Myocyte (in vitro differentiated cells): ENCODE measurements around the gene FRMD8. TPM values are rescaled to one million over a fixed set of nuclear protein-coding genes. Genes with fewer than 3 reads are reported as not detected.

Source experiments
- DNase-seq: peaks from one replicate; pipeline ENCODE4 v3.0.0-alpha.2; 2012; ENCODE audit warnings: low read depth
- total RNA-seq: library from RNA; depleted of rRNA; stranded (reverse); fragments of >200 nt; gene quantifications from 2 replicates; pipeline ENCODE4 v1.2.3, GENCODE V29; 2014

Gene FRMD8
- total RNA-seq, 1 donor from 2014 or later = 49.1 TPM

- DNase-seq = peak; percentile 46
Observed at GRCh38 chr11:65434057-65434666, 47.7 kb downstream of the FRMD8 start.

- DNase-seq = no peak
Observed at GRCh38 chr11:65434667-65435410, 48.4 kb downstream of the FRMD8 start.

- peak; percentile 37 for DNase-seq
Observed at GRCh38 chr11:65435411-65435931, 49.0 kb downstream of the FRMD8 start.

GRCh38 chr11:65435981-65436411, 49.6 kb downstream of the FRMD8 start:
- DNase-seq = peak; percentile 34

- DNase-seq = peak; percentile 56
Observed at GRCh38 chr11:65436412-65437032, 50.1 kb downstream of the FRMD8 start.

GRCh38 chr11:65437436-65438227, 51.2 kb downstream of the FRMD8 start:
- DNase-seq = peak; percentile 68

- DNase-seq = peak; percentile 26
Observed at GRCh38 chr11:65438257-65439151, 52.1 kb downstream of the FRMD8 start.

GRCh38 chr11:65439331-65440181, 53.1 kb downstream of the FRMD8 start:
- DNase-seq = peak; percentile 45

GRCh38 chr11:65440831-65441499, 54.5 kb downstream of the FRMD8 start:
- peak; percentile 31 for DNase-seq

GRCh38 chr11:65442842-65443331, 56.5 kb downstream of the FRMD8 start:
- DNase-seq = peak; percentile 45

GRCh38 chr11:65444314-65445051, 58.0 kb downstream of the FRMD8 start:
- DNase-seq = peak; percentile 48

GRCh38 chr11:65445101-65445603, 58.7 kb downstream of the FRMD8 start:
- peak; percentile 44 for DNase-seq

- DNase-seq = peak; percentile 78
Observed at GRCh38 chr11:65445604-65446445, 59.4 kb downstream of the FRMD8 start.

GRCh38 chr11:65446446-65447277, 60.2 kb downstream of the FRMD8 start:
- DNase-seq = peak; percentile 67

- peak; percentile 71 for DNase-seq
Observed at GRCh38 chr11:65448074-65448417, 61.6 kb downstream of the FRMD8 start.
